Cardiac muscle cell (in vitro differentiated cells and primary cell): ENCODE measurements around the gene SSBP3. TPM values are rescaled to one million over a fixed set of nuclear protein-coding genes. Genes with fewer than 3 reads are reported as not detected.

Experiments
- DNase-seq, 2 donors: peaks; one replicate each; pipeline versions ENCODE4 v3.0.0 to v3.0.0-alpha.2; 2010 to 2017; ENCODE audit warnings: low read depth in 1 of 2, low spot score in 1 of 2
- H3K27ac ChIP-seq: fragments of 200-600 bp; sonication (generic); 2 replicates; pipeline ENCODE4 v1.5.1; 2016
- H3K27me3 ChIP-seq: fragments of 200-600 bp; sonication (generic); 2 replicates; pipeline ENCODE4 v1.6.0; 2016; ENCODE audit warnings: control low read depth
- H3K36me3 ChIP-seq: fragments of 200-600 bp; sonication (generic); 2 replicates; pipeline ENCODE4 v1.5.1; 2016; ENCODE audit warnings: control low read depth
- H3K4me1 ChIP-seq: fragments of 200-600 bp; sonication (generic); 2 replicates; pipeline ENCODE4 v1.8.1; 2017; ENCODE audit warnings: low read depth, mild to moderate bottlenecking, mixed run types
- H3K4me3 ChIP-seq: fragments of 200-600 bp; sonication (generic); 2 replicates; pipeline ENCODE4 v1.5.1; 2016; ENCODE audit warnings: mild to moderate bottlenecking
- H3K9me3 ChIP-seq: fragments of 200-600 bp; sonication (generic); 2 replicates; pipeline ENCODE4 v1.5.1; 2017; ENCODE audit warnings: low read depth, mild to moderate bottlenecking, control low read depth
- polyA plus RNA-seq: library from polyadenylated mRNA; unstranded; fragments of >200 nt; fragmentation: Nextera tagmentation; extraction: Ambion mirVana; gene quantifications from 2 replicates; pipeline ENCODE4 v1.2.1, GENCODE V29; 2016
- total RNA-seq: library from RNA; depleted of rRNA; stranded (reverse); fragments of >200 nt; gene quantifications from 2 replicates; pipeline ENCODE4 v1.2.3, GENCODE V29; 2016
- TF ChIP-seq, protein P1 (sequence below): IDR thresholded peaks from 2 replicates; pipeline ENCODE4 v1.5.1; 2012; ENCODE audit warnings: low read depth, mild to moderate bottlenecking, low read length

Gene SSBP3
- total and polyA plus RNA-seq, 2 experiments from 2014 or later = 40.2 to 81.0 TPM

DNA sequence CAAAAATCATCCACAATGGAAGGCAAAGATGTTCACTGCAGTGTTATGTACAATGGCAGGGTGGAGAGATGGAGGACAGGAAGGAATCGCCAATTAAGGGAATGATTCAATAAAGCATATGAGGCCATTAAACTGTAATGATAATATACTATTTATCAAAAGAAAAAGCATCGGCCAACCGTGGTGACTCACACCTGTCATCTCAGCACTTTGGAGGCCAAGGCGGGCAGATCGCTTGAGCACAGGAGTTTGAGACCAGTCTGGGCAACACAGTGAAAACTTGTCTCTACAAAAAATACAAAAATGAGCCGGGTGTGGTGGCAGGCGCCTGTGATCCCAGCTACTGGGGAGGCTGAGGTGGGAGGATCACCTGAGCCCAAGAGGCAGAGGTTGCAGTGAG is 89.1 kb downstream of the SSBP3 start:
- Histone ChIP-seq H3K4me3 (no peak overlapping the region), H3K4me1 (peaks cover 29% of the 10 kb centered on the region), H3K27me3 (no peaks in the 10 kb centered on the region), H3K9me3 (no peaks in the 10 kb centered on the region), H3K27ac (no peak overlapping the region), H3K36me3 (no peaks in the 10 kb centered on the region)
- TF ChIP-seq, protein P1, sequence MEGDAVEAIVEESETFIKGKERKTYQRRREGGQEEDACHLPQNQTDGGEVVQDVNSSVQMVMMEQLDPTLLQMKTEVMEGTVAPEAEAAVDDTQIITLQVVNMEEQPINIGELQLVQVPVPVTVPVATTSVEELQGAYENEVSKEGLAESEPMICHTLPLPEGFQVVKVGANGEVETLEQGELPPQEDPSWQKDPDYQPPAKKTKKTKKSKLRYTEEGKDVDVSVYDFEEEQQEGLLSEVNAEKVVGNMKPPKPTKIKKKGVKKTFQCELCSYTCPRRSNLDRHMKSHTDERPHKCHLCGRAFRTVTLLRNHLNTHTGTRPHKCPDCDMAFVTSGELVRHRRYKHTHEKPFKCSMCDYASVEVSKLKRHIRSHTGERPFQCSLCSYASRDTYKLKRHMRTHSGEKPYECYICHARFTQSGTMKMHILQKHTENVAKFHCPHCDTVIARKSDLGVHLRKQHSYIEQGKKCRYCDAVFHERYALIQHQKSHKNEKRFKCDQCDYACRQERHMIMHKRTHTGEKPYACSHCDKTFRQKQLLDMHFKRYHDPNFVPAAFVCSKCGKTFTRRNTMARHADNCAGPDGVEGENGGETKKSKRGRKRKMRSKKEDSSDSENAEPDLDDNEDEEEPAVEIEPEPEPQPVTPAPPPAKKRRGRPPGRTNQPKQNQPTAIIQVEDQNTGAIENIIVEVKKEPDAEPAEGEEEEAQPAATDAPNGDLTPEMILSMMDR = no peak
- no peak for DNase-seq

DNA sequence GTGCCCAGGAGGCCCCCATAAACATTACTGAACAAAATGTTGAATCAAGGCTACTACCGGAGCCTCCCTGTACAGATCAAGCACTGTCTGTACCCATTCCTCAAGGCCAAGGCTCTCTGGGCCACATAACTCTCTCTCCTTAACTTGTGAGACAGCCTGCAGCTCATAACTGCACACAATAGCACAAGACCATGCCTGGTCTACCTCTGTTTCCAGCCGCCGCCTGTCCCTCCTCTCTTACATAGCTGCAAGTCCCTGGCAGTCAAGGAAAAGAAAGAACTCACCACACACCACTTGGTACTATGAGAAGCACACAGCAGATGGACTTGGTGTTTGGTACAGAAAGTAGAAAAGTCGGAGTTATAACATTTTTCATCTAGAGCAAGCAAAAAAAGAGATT is 91.1 kb downstream of the SSBP3 start:
- Histone ChIP-seq H3K36me3 (no peaks in the 10 kb centered on the region), H3K27ac (no peak overlapping the region), H3K9me3 (no peaks in the 10 kb centered on the region), H3K27me3 (no peaks in the 10 kb centered on the region), H3K4me3 (no peak overlapping the region), H3K4me1 (peaks cover 33% of the 10 kb centered on the region)
- TF ChIP-seq, protein P1 = no peak
- DNase-seq = no peak

DNA sequence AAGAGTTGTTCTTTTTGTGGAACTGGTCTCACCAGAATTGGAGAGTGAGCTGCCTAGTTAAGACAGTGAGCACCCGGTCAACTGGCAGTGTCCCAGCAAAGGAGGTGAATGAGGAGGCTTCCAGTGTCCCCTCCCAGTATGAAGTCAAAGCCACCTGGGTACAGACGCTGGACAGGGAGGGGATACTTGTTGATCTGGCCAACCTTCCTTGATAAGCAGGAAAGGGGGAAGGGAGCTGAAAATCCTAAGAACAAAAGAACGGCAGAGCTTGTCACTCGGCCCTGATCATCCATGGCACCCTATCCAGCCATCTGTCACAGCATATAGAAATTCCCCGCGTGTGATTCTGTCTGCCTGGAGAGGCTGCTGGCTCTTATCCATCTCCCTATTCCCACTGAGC is 91.5 kb downstream of the SSBP3 start:
- no peak for DNase-seq
- no peak overlapping the region for H3K27ac ChIP-seq
- no peak overlapping the region for H3K4me3 ChIP-seq
- H3K4me1 ChIP-seq = peaks cover 35% of the 10 kb centered on the region
- H3K9me3 ChIP-seq = no peaks in the 10 kb centered on the region
- no peaks in the 10 kb centered on the region for H3K36me3 ChIP-seq
- H3K27me3 ChIP-seq = no peaks in the 10 kb centered on the region
- TF ChIP-seq, protein P1 = no peak

DNA sequence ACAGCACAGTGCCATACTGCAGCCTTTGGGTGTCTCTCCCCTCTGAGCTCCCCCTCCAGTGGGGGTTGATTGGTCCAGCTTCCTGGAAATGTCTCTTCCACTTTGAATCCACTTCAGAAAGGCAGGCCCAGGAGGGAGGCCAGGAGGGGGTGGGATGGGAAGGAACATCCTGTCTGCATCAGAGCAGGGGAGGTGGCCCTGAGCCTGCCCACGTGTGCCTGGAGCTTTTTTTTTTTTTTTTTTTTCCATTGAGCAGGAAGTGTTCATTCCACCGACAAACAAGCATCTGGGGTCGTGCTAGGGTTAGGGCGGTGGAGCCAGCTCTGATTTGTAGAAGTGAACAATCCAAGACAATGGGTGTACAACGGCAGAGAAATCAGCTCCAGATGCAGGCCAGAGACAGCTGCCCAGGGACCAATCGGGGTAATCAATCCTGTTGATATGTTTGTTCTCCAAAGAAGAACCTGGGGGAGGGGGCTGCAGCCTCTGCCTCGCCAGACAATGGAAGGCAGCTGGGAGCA is 93.3 kb downstream of the SSBP3 start:
- Histone ChIP-seq H3K36me3 (no peaks in the 10 kb centered on the region), H3K27me3 (no peaks in the 10 kb centered on the region), H3K9me3 (no peaks in the 10 kb centered on the region), H3K4me1 (peaks cover 42% of the 10 kb centered on the region), H3K4me3 (no peak overlapping the region), H3K27ac (peak overlapping the region; percentile 39)
- TF ChIP-seq, protein P1 = no peak
- peak in 1 of 2 donors; percentile 88 for DNase-seq

DNA sequence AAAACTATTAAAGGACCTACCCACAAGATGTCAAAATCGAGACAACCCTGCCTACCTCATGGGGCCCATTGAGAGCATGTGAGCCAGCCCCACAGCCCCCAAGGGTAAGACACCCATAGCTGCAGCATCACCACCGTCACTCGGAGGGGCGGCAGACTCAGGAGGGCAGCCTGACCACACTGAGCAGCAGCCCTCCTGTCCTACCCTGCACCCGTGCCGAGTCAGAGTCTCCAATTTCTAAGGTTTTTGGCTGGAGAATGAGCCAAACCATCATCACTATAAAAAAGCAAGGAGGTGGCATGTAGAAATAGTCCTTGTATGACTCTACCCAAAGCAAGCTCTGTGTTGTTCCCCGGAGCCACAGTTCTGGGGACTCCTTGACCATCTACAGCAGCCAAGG is 94.7 kb downstream of the SSBP3 start:
- Histone ChIP-seq H3K9me3 (no peaks in the 10 kb centered on the region), H3K4me3 (no peak overlapping the region), H3K27me3 (no peaks in the 10 kb centered on the region), H3K4me1 (peaks cover 50% of the 10 kb centered on the region), H3K27ac (peak overlapping the region; percentile 30), H3K36me3 (no peaks in the 10 kb centered on the region)
- TF ChIP-seq, protein P1 = no peak
- DNase-seq = no peak
